H4 (cell line): ENCODE measurements around the gene PMCH. TPM values are rescaled to one million over a fixed set of nuclear protein-coding genes. Genes with fewer than 3 reads are reported as not detected.
"Not testable (repeated sequence)": the region's sequence is repeated elsewhere in the genome, so short reads cannot be mapped to it uniquely, and the experiment has no call there.

Experiments used
- DNase-seq: peaks from one replicate; pipeline ENCODE4 v3.0.0-alpha.2; 2015; ENCODE audit warnings: low spot score
- total RNA-seq: library from RNA; depleted of rRNA; stranded (reverse); fragments of >200 nt; shearing (Covaris generic); gene quantifications from 2 replicates; pipeline ENCODE4 v1.2.3, GENCODE V29; 2014; rRNA removed

The PMCH gene, protein sequence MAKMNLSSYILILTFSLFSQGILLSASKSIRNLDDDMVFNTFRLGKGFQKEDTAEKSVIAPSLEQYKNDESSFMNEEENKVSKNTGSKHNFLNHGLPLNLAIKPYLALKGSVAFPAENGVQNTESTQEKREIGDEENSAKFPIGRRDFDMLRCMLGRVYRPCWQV
- total RNA-seq = not detected in 2 replicates

GRCh38 chr12:102197789-102198188 lies at the start of gene PMCH:
Gene PMCH, minus strand, starts transcription at chr12:102197833. Its CDS starts 63 bp downstream, at chr12:102197770.
- peak; percentile 16 for DNase-seq

DNA sequence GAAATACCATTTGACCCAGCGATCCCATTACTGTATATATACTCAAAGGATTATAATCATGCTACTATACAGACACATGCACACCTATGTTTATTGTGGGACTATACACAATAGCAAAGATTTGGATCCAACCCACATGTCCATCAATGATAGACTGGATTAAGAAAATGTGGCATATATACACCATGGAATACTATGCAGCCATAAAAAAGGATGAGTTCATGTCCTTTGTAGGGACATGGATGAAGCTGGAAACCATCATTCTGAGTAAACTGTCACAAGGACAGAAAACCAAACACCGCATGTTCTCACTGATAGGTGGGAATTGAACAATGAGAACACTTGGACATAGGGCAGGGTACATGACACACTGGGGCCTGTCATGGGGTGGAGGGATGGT lies 43.2 kb upstream of the PMCH start:
- DNase-seq = not testable (repeated sequence)

- DNase-seq = no peak
Measured at GRCh38 chr12:102234599-102234998, 37.0 kb upstream of the PMCH start.

GRCh38 chr12:102232446-102232845 lies 34.8 kb upstream of the PMCH start:
- no peak for DNase-seq

DNA sequence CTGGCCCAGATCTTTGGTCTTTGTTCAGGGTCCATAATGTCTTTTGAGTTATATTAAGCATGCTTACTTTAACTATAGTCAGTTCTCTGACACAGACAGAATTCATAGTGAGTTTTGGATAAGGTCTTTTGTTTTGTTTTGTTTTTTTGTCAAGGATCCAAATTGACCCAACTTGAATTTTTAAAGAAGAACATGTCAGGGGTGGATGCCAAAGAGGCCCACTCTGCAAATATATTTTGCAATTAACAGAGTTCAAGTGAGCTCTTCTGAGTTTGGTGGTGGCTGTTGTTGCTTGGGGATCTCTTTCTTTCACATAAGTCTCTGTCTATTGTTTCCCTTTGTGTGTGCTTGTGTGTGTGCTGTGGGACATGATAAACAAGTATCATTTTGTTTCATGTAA lies 34.4 kb upstream of the PMCH start:
- DNase-seq = no peak

GRCh38 chr12:102227954-102228353 lies 30.3 kb upstream of the PMCH start:
- no peak for DNase-seq

GRCh38 chr12:102220736-102221135 lies 23.1 kb upstream of the PMCH start:
- no peak for DNase-seq

GRCh38 chr12:102215992-102216691 lies 18.5 kb upstream of the PMCH start:
- peak; percentile 79 for DNase-seq

- DNase-seq = no peak
Measured at GRCh38 chr12:102204025-102204424, 6.4 kb upstream of the PMCH start.

- DNase-seq = no peak
Measured at GRCh38 chr12:102202556-102202955, 4.9 kb upstream of the PMCH start.

GRCh38 chr12:102201436-102202061 lies 3.9 kb upstream of the PMCH start:
- no peak for DNase-seq

- no peak for DNase-seq
Measured at GRCh38 chr12:102195826-102196225, 1.8 kb downstream of the PMCH start.

DNA sequence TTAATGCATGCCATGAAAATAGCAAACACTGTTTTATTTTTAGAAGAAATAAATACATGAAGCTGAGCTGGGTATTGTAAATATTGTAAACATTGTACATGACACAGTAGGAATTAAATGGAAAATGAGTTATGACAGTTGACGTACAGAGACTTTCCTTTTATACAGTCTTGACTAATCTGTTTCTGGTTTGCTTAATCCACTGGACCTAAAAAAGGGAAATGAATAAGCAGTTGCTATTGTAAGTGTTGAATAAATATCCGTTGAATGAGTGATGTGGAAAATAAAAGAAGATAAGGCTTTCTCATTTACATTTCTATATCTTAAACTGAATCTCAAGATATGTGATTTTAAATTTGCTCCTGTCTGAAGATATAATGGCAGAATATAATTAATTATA lies 15.0 kb downstream of the PMCH start:
- DNase-seq = no peak

- DNase-seq = no peak
Measured at GRCh38 chr12:102174761-102175160, 22.9 kb downstream of the PMCH start.

DNA sequence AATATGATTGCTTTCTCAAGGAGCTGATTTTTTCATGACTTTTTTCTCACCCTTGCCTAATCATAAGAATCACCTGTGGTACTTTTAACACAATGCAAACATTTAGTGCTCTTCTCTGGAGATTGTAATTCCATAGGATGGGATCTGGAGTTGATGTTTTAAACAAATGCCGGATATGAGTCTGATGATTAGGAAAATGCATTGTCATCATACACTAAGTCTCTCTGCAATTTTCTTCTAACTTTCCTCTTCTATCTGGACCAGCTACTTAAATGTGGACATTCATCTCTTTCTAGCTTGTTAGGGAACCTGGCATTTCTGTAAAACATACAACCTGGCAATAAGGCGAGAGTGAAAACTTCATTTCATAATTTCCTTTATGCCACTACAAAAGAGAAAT lies 23.5 kb downstream of the PMCH start:
- no peak for DNase-seq

DNA sequence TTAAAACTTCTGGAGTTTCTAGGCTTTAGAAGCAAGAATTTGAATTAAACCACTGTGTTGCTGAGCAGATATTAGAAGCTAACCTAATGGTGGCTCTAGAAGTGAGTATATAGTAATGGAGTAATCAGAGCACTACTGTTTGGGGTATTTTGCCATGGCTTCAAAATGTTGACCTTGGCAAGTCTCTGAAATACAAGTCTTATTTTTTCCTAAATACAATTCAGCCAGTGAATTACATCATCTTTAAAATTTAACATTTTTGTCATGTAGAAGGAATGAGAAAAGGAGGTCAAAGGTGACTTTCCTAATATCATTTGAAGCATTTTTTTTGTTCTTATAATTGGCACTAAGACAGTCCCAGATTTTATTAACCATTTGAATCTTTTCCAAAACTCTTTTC lies 25.2 kb downstream of the PMCH start:
- DNase-seq = no peak

DNA sequence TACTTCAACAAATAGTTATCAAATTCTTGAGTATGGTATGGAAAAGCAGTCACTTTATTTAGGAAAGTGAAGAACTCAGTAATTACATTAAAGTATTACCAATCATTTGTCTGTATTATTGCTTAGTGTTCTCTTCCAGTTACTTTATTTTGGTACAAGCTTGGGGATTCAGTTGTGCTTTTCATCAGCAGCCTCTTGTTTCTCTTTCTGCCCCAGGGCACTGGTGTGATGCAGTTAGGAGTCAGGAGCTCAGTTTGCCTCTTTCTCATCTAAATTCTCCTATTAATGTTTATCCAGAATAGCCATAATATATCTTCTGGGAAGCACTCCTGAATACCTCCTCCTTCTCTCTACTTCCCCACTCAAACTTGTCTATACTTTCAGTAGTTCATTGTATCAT lies 25.7 kb downstream of the PMCH start:
- DNase-seq = no peak

GRCh38 chr12:102169922-102170621 lies 27.6 kb downstream of the PMCH start:
- DNase-seq = peak; percentile 20

DNA sequence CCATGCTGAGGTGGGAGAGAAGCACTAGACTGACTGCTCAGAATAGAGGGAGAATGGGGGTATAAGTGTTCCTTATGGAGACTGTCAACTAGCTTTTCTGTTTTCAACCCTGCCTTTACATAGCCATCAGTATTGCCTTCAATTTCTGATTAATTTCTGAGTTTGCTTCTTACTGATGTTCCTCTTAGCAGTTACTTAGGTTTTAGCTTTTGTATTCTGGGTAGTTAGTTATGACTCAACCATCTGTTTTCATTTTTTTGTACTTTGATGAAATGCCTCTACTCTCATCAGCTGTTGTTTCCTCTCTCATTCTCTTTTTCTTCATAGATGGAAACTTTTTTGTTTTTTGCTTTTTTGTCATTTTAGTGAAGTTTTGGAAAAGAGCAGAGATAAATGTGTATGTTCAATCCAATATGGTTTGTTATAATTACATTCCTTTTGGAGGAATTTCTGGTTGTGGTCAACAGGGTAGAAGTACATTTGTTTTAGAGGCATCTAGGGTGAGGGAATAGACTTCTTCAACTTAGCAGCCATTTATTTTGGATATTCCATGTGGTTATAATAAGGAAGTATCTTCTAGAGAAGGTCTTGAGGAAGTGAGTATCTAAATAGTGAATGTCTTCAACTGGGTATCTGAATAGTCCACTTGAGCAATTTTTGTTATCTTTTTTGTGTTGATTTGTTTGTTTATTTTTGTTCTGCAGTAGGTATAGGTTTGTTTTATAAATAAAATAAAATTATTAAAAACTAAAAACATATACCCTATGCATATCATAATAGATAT lies 29.6 kb downstream of the PMCH start:
- no peak for DNase-seq

- no peak for DNase-seq
Measured at GRCh38 chr12:102163383-102163782, 34.2 kb downstream of the PMCH start.

GRCh38 chr12:102155206-102155605 lies 42.4 kb downstream of the PMCH start:
- not testable (repeated sequence) for DNase-seq
